K562 (cell line): ENCODE results near the gene GTSE1. TPM values are rescaled to one million over a fixed set of nuclear protein-coding genes. Genes with fewer than 3 reads are reported as not detected.

Experiments used
- CBFB ChIP-seq: sonication (generic); formaldehyde crosslinking; IDR thresholded peaks from 2 replicates; pipeline ENCODE4 v1.4.0; 2020; ENCODE audit warnings: mild to moderate bottlenecking, missing genetic modification reagents
- CBX1 ChIP-seq: sonication (generic); IDR thresholded peaks from 2 replicates; pipeline ENCODE4 v1.6.1; 2016; ENCODE audit warnings: antibody characterized with exemption, low read depth, mild to moderate bottlenecking
- GTF2F1 ChIP-seq: IDR thresholded peaks from 2 replicates; pipeline ENCODE4 v1.6.1; 2011; ENCODE audit warnings: low read depth, low read length, improper control_type of control experiment
- MEF2A ChIP-seq: IDR thresholded peaks from 2 replicates; pipeline ENCODE4 v1.6.1; 2011; ENCODE audit warnings: low read depth, mild to moderate bottlenecking, low read length, moderate library complexity; ENCODE audit not compliant: control insufficient read depth
- MYC ChIP-seq, 2 experiments: fragments of 250-450 bp in 1 of 2; sonication (Bioruptor Pico) in 1 of 2; IDR thresholded peaks; 2 replicates each; pipeline versions ENCODE4 v1.5.1 to v1.6.1; 2012 to 2021; ENCODE audit warnings: low read depth in 2 of 2, borderline replicate concordance in 1 of 2, improper control_type of control experiment in 1 of 2, low read length in 1 of 2, mild to moderate bottlenecking in 1 of 2, moderate library complexity in 1 of 2
- NELFE ChIP-seq: IDR thresholded peaks from 2 replicates; pipeline ENCODE4 v1.6.1; 2011; ENCODE audit warnings: mild to moderate bottlenecking; ENCODE audit not compliant: insufficient read depth, insufficient read length
- NUFIP1 ChIP-seq: fragments of 450-650 bp; IDR thresholded peaks from 2 replicates; pipeline ENCODE4 v1.6.1; 2018; ENCODE audit not compliant: partially characterized antibody
- PML ChIP-seq: IDR thresholded peaks from 2 replicates; pipeline ENCODE4 v1.6.1; 2012; ENCODE audit warnings: low read length, inconsistent platforms
- POLR3A ChIP-seq: IDR thresholded peaks from 2 replicates; pipeline ENCODE4 v1.6.1; 2011; ENCODE audit warnings: borderline replicate concordance, mild to moderate bottlenecking, moderate library complexity; ENCODE audit not compliant: insufficient read length, insufficient read depth; ENCODE audit errors: extremely low read depth
- RHOXF2B ChIP-seq: fragments of 250-450 bp; sonication (Bioruptor Pico); conservative IDR thresholded peaks from 2 replicates; pipeline ENCODE4 v1.5.1; 2021
- SMARCA4 ChIP-seq: fragments of 450-650 bp; IDR thresholded peaks from 2 replicates; pipeline ENCODE4 v1.6.1; 2016
- SRSF1 ChIP-seq: fragments of 200-400 bp; formaldehyde crosslinking; IDR thresholded peaks from 2 replicates; pipeline ENCODE4 v1.6.1; 2017; ENCODE audit warnings: mild to moderate bottlenecking, low read depth, low read length, moderate library complexity
- TCF7L2 ChIP-seq: fragments of 150-350 bp; IDR thresholded peaks from 2 replicates; pipeline ENCODE4 v1.6.1; 2016; ENCODE audit warnings: low read depth, mild to moderate bottlenecking, low read length, moderate library complexity
- TEAD1 ChIP-seq, 2 experiments: fragments of 450-650 bp in 1 of 2; sonication (generic) in 1 of 2; formaldehyde crosslinking; IDR thresholded peaks; 2 replicates each; pipeline versions ENCODE4 v1.4.0 to v1.8.0; 2020 to 2022; ENCODE audit warnings: mild to moderate bottlenecking in 2 of 2, missing genetic modification reagents in 1 of 2
- THRAP3 ChIP-seq: fragments of 450-650 bp; IDR thresholded peaks from 2 replicates; pipeline ENCODE4 v1.6.1; 2016; ENCODE audit warnings: mild to moderate bottlenecking, inconsistent platforms, borderline replicate concordance
- ZNF121 ChIP-seq: sonication (generic); formaldehyde crosslinking; conservative IDR thresholded peaks from 2 replicates; pipeline ENCODE4 v1.8.0; 2022; ENCODE audit warnings: missing genetic modification reagents
- ZNF316 ChIP-seq: fragments of 450-650 bp; IDR thresholded peaks from 2 replicates; pipeline ENCODE4 v1.6.1; 2016
- ZZZ3 ChIP-seq: fragments of 450-650 bp; IDR thresholded peaks from 2 replicates; pipeline ENCODE4 v1.6.1; 2016; ENCODE audit warnings: antibody characterized with exemption, mild to moderate bottlenecking, moderate library complexity
- polyA plus RNA-seq, 8 experiments: library from polyadenylated mRNA; depleted of rRNA in 4 of 8; stranded (reverse) in 5 of 8; unstranded in 3 of 8; fragments of >200 nt; fragmentation: Nextera tagmentation in 2 of 8; fragmentation: Illumina TruSeq in 1 of 8; extraction: Ambion mirVana in 2 of 8; extraction: Trizol in 1 of 8; gene quantifications; 2 replicates each; pipeline versions ENCODE4 v1.2.1 to v1.2.3, GENCODE V29; 2011 to 2014; ENCODE audit warnings: inconsistent platforms in 1 of 8, missing spikeins in 1 of 8
- total RNA-seq, 7 experiments: library from RNA; depleted of rRNA in 6 of 7; stranded (reverse); fragments of >200 nt in 6 of 7; fragmentation: Illumina TruSeq in 2 of 7; extraction: Trizol in 2 of 7; gene quantifications; 2 replicates each; pipeline versions ENCODE4 v1.2.1 to v1.2.3, GENCODE V29; 2011 to 2021; ENCODE audit warnings: low replicate concordance in 1 of 7
- TF ChIP-seq, protein P1 (sequence below): fragments of 250-450 bp; sonication (Bioruptor Pico); IDR thresholded peaks from 2 replicates; pipeline ENCODE4 v1.8.0; 2022; ENCODE audit warnings: moderate library complexity, mild to moderate bottlenecking, inconsistent platforms
- TF ChIP-seq, protein P2 (sequence below): sonication (generic); formaldehyde crosslinking; IDR thresholded peaks from 2 replicates; pipeline ENCODE4 v1.9.0; 2022; ENCODE audit warnings: mild to moderate bottlenecking, missing genetic modification reagents
- TF ChIP-seq, protein P3 (sequence below): fragments of 250-450 bp; sonication (Bioruptor Pico); IDR thresholded peaks from 2 replicates; pipeline ENCODE4 v1.5.0; 2020; ENCODE audit warnings: mild to moderate bottlenecking, borderline replicate concordance
- TF ChIP-seq, protein P4 (sequence below): fragments of 450-650 bp; IDR thresholded peaks from 2 replicates; pipeline ENCODE4 v1.6.1; 2016

Gene GTSE1
- total and polyA plus RNA-seq, 9 of the 15 experiments (the other 6 are each of a cell fraction or from before 2014, with no cell fraction given), result 2.5 to 22.5 (median 12.9) TPM

DNA sequence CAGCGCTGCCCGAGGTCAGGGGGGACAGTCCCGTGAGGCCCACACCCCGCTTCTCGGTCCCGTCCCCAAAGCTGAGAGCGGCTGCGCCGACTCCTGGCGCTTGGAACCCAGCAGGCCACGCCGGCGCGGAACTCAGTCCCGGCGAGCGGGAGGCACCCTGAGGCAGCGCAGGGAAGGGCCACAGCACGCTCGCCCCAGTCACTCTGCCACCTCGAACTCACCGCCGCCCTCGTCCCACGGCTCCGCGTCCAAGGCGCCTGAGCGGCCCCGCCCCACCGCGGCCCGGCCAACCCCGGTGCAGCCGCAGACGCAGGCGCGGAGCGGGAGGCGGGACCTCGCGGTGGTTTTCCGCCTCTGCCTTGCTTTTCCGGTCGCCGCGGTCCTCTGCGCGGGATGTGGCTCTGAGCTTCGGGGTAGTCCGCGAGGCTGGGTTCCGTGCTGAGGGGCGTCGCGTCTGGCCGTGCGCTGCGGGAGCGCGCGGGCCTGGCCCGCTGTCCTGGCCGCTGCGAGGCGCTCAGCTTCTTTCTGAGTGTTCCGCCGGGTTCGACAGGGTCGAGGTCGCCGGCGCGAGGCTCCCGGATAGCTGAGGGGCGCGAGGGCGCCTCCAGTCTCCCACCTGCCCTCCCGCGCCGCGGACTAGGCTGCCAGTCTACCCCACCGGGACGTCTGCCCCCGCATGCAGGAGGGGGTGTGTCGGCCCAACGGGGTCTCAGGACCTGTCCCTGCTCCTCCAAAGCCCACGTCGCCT is 46.5 kb upstream of the GTSE1 start, which contains the start of gene CDPF1 (continued):
- no peak for TF ChIP-seq NELFE
- no peak for TF ChIP-seq ZNF121 (CRISPR knock-in tag)
- no peak for TF ChIP-seq TCF7L2
- TF ChIP-seq, protein P1, sequence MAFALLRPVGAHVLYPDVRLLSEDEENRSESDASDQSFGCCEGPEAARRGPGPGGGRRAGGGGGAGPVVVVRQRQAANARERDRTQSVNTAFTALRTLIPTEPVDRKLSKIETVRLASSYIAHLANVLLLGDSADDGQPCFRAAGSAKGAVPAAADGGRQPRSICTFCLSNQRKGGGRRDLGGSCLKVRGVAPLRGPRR (CRISPR knock-in tag), result no peak
- TF ChIP-seq, protein P2, sequence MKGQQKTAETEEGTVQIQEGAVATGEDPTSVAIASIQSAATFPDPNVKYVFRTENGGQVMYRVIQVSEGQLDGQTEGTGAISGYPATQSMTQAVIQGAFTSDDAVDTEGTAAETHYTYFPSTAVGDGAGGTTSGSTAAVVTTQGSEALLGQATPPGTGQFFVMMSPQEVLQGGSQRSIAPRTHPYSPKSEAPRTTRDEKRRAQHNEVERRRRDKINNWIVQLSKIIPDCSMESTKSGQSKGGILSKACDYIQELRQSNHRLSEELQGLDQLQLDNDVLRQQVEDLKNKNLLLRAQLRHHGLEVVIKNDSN (CRISPR knock-in tag), result no peak
- TF ChIP-seq SMARCA4, result no peak
- 0 out of 2 replicates have a peak, but pooled peaks have one; percentile 46 for TF ChIP-seq GTF2F1
- no peak for TF ChIP-seq NUFIP1
- TF ChIP-seq RHOXF2B (CRISPR knock-in tag), result no peak
- TF ChIP-seq, protein P3, sequence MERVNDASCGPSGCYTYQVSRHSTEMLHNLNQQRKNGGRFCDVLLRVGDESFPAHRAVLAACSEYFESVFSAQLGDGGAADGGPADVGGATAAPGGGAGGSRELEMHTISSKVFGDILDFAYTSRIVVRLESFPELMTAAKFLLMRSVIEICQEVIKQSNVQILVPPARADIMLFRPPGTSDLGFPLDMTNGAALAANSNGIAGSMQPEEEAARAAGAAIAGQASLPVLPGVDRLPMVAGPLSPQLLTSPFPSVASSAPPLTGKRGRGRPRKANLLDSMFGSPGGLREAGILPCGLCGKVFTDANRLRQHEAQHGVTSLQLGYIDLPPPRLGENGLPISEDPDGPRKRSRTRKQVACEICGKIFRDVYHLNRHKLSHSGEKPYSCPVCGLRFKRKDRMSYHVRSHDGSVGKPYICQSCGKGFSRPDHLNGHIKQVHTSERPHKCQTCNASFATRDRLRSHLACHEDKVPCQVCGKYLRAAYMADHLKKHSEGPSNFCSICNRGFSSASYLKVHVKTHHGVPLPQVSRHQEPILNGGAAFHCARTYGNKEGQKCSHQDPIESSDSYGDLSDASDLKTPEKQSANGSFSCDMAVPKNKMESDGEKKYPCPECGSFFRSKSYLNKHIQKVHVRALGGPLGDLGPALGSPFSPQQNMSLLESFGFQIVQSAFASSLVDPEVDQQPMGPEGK (CRISPR knock-in tag), result no peak
- no peak for TF ChIP-seq CBX1
- peak; percentile 34; the same call in 1 of the 2 replicates for TF ChIP-seq MYC (IDR thresholded peaks at IDR 0.05; ENCODE audit: low read depth, low read length)
- TF ChIP-seq MYC (CRISPR knock-in tag; IDR thresholded peaks at IDR 0.05; ENCODE audit: borderline replicate concordance, low read depth), result no peak
- TF ChIP-seq ZZZ3, result no peak
- TF ChIP-seq, protein P4, sequence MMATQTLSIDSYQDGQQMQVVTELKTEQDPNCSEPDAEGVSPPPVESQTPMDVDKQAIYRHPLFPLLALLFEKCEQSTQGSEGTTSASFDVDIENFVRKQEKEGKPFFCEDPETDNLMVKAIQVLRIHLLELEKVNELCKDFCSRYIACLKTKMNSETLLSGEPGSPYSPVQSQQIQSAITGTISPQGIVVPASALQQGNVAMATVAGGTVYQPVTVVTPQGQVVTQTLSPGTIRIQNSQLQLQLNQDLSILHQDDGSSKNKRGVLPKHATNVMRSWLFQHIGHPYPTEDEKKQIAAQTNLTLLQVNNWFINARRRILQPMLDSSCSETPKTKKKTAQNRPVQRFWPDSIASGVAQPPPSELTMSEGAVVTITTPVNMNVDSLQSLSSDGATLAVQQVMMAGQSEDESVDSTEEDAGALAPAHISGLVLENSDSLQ, result no peak
- no peak; the same call in 1 of the 2 replicates for TF ChIP-seq PML
- TF ChIP-seq CBFB (CRISPR knock-in tag), result no peak
- TF ChIP-seq THRAP3, result no peak
- no peak for TF ChIP-seq ZNF316
- no peak for TF ChIP-seq SRSF1
- no peak; a peak in 1 of 4 replicates for TF ChIP-seq TEAD1 (CRISPR knock-in tag; IDR thresholded peaks at IDR 0.05)
- TF ChIP-seq POLR3A, result no peak
- TF ChIP-seq MEF2A, result no peak
